Transverse colon (tissue), 4 donors: ENCODE results near the gene IQSEC3. TPM values are rescaled to one million over a fixed set of nuclear protein-coding genes. Genes with fewer than 3 reads are reported as not detected.

Source experiments
- DNase-seq: peaks from one replicate; pipeline ENCODE4 v3.0.0-alpha.2; 2019
- H3K27ac ChIP-seq, 4 donors: fragments of 200-600 bp; sonication (generic); 2 replicates each; pipeline ENCODE4 v1.5.1; 2016 to 2018; ENCODE audit warnings: inconsistent platforms in 4 of 4
- H3K27me3 ChIP-seq: fragments of 200-600 bp; sonication (generic); 2 replicates; pipeline ENCODE4 v1.5.1; 2017; ENCODE audit warnings: inconsistent platforms
- H3K36me3 ChIP-seq, 4 donors: fragments of 200-600 bp; sonication (generic); 2 replicates each; pipeline ENCODE4 v1.5.1; 2017 to 2019; ENCODE audit warnings: inconsistent platforms in 4 of 4
- H3K4me1 ChIP-seq, 4 donors: fragments of 200-600 bp; sonication (generic); 2 replicates each; pipeline ENCODE4 v1.5.1; 2017 to 2020; ENCODE audit warnings: inconsistent platforms in 4 of 4
- H3K4me3 ChIP-seq, 4 donors: fragments of 200-600 bp; sonication (generic); 1 replicate in 1 of 4; 2 replicates in 3 of 4; pipeline versions ENCODE4 v1.5.1 to v1.6.1; 2017 to 2019; ENCODE audit warnings: inconsistent platforms in 4 of 4
- H3K9me3 ChIP-seq, 2 donors: fragments of 200-600 bp; sonication (generic); 2 replicates each; pipeline ENCODE4 v1.5.1; 2017 to 2019; ENCODE audit warnings: inconsistent platforms in 2 of 2
- CTCF ChIP-seq, 5 experiments: fragments of 200-600 bp in 3 of 5; fragments of 450-650 bp in 2 of 5; sonication (generic) in 3 of 5; IDR thresholded peaks; 1 replicate in 2 of 5; 2 replicates in 3 of 5; pipeline ENCODE4 v1.5.1; 2016 to 2017; ENCODE audit warnings: antibody characterized with exemption in 5 of 5, inconsistent platforms in 3 of 5, mild to moderate bottlenecking in 2 of 5, moderate library complexity in 1 of 5
- EP300 ChIP-seq: sonication (generic); formaldehyde crosslinking; IDR thresholded peaks from one replicate; pipeline ENCODE4 v1.6.1; 2017; ENCODE audit warnings: antibody characterized with exemption, low read depth
- POLR2A ChIP-seq: fragments of 450-650 bp; IDR thresholded peaks from one replicate; pipeline ENCODE4 v1.6.1; 2016; ENCODE audit warnings: antibody characterized with exemption, mild to moderate bottlenecking, moderate library complexity
- POLR2AphosphoS5 ChIP-seq, 3 donors: sonication (generic); formaldehyde crosslinking; IDR thresholded peaks; one replicate each; pipeline ENCODE4 v1.6.1; 2016; ENCODE audit warnings: antibody characterized with exemption in 3 of 3
- WGBS, 2 donors: methylation state at CpG; one replicate each; pipeline ENCODE4 v1.1.5; 2018; ENCODE audit warnings: low coverage in 1 of 2; 5-methylcytosine and 5-hydroxymethylcytosine counted together
- in situ Hi-C, 4 donors: fragments of 200-750 bp; cut with MboI; loops; one replicate each; pipeline versions ENCODE4 v1.15.0 to v1.15.1; 2017; ENCODE audit warnings: low sequenced_read_pairs in 3 of 4, low pct_ligation_motif_present in 1 of 4, low pct_unique_long_range_greater_than_20kb in 1 of 4
- intact Hi-C: fragments of 100-400 bp; cut with DNase I; formaldehyde crosslinking; loops from one replicate; pipeline ENCODE4 v1.15.1; 2023; ENCODE audit warnings: low total_unique reads
- total RNA-seq, 4 donors: library from RNA; depleted of rRNA; stranded (reverse); fragments of >200 nt; gene quantifications; one replicate each; pipeline ENCODE4 v1.1.0, GENCODE V29; 2016

IQSEC3 gene
- total RNA-seq, 4 donors from 2014 or later, result 0.16 to 35.4 (median 0.27) TPM; not detected in 1

GRCh38 chr12:178829-179109 is 112.2 kb downstream of the IQSEC3 start:
- intact Hi-C loops, result no loop called here
- Histone ChIP-seq H3K27me3 (no peaks in the 10 kb centered on the region), H3K4me3 (no peak overlapping the region), H3K4me1 (peaks cover 0 to 15% (median 10%) of the 10 kb centered on the region in 4 donors), H3K36me3 (no peaks in the 10 kb centered on the region), H3K9me3 (no peaks in the 10 kb centered on the region), H3K27ac (no peak overlapping the region)
- TF ChIP-seq EP300, result no peak
- no peak for TF ChIP-seq CTCF (IDR thresholded peaks at IDR 0.05)
- TF ChIP-seq POLR2AphosphoS5 (IDR thresholded peaks at IDR 0.05), result no peak
- no peak for TF ChIP-seq POLR2A
- no peak for DNase-seq
- 85% methylated on average over 3 of the region's 3 CpGs; no CpG with 5 or more reads in 1 of the 2 donors for WGBS, 2 donors
- in situ Hi-C loops, result no loop called here

- no peaks in the 10 kb centered on the region for H3K27me3 ChIP-seq
- H3K9me3 ChIP-seq, result no peaks in the 10 kb centered on the region
- TF ChIP-seq CTCF (IDR thresholded peaks at IDR 0.05) (no peak), EP300 (no peak), POLR2AphosphoS5 (IDR thresholded peaks at IDR 0.05) (no peak), POLR2A (no peak)
- no peak overlapping the region for H3K4me3 ChIP-seq
- H3K27ac ChIP-seq, result no peak overlapping the region
- DNase-seq, result no peak
- in situ Hi-C loops, result no loop called here
- WGBS, 2 donors, result 65% methylated on average over 10 of the region's 11 CpGs; no CpG with 5 or more reads in 1 of the 2 donors
- intact Hi-C loops, result no loop called here
- H3K36me3 ChIP-seq, result no peaks in the 10 kb centered on the region
- peaks cover 0 to 15% (median 10%) of the 10 kb centered on the region in 4 donors for H3K4me1 ChIP-seq
Measured at GRCh38 chr12:179131-179884, 112.7 kb downstream of the IQSEC3 start.

- TF ChIP-seq POLR2A (no peak), POLR2AphosphoS5 (IDR thresholded peaks at IDR 0.05) (no peak), EP300 (no peak), CTCF (IDR thresholded peaks at IDR 0.05) (no peak)
Measured at GRCh38 chr12:179885-180284, 113.3 kb downstream of the IQSEC3 start.

GRCh38 chr12:180445-180844 is 113.9 kb downstream of the IQSEC3 start:
- WGBS, 2 donors, result 64% methylated on average over 8 of the region's 8 CpGs; no CpG with 5 or more reads in 1 of the 2 donors
- Histone ChIP-seq H3K27me3 (no peaks in the 10 kb centered on the region), H3K4me1 (peaks cover 0 to 15% (median 10%) of the 10 kb centered on the region in 4 donors), H3K27ac (peak overlapping the region in 1 of 4 donors; percentile 9), H3K4me3 (no peak overlapping the region), H3K9me3 (no peaks in the 10 kb centered on the region), H3K36me3 (no peaks in the 10 kb centered on the region)
- TF ChIP-seq POLR2AphosphoS5 (IDR thresholded peaks at IDR 0.05) (no peak), EP300 (no peak), CTCF (IDR thresholded peaks at IDR 0.05) (no peak), POLR2A (no peak)
- intact Hi-C loops (no loop called here), in situ Hi-C loops (no loop called here)
- DNase-seq, result peak; percentile 44

More at GRCh38 chr12:179885-180284, 113.3 kb downstream of the IQSEC3 start:
- Histone ChIP-seq H3K4me3 (no peak overlapping the region), H3K27ac (no peak overlapping the region), H3K9me3 (no peaks in the 10 kb centered on the region), H3K27me3 (no peaks in the 10 kb centered on the region), H3K4me1 (peaks cover 0 to 15% (median 10%) of the 10 kb centered on the region in 4 donors), H3K36me3 (no peaks in the 10 kb centered on the region)
- 74 to 90% methylated on average over 2 to 5 of the region's 5 CpGs for WGBS, 2 donors
- in situ Hi-C loops (no loop called here), intact Hi-C loops (no loop called here)
- DNase-seq, result no peak
